Fibroblast of mammary gland (primary cell): Measurements from ENCODE around the gene MFRP.

ENCODE experiments used
- DNase-seq: peaks from one replicate; pipeline ENCODE4 v3.0.0-alpha.2; 2010; ENCODE audit warnings: low read depth
- H3K4me3 ChIP-seq: 2 replicates; pipeline ENCODE4 v1.5.1; 2011; ENCODE audit warnings: low read depth, mild to moderate bottlenecking, low read length, moderate library complexity; ENCODE audit not compliant: control insufficient read depth
- TF ChIP-seq, protein P1 (sequence below): conservative IDR thresholded peaks from 2 replicates; pipeline ENCODE4 v1.5.1; 2011; ENCODE audit warnings: low read depth, low read length, inconsistent platforms; ENCODE audit not compliant: control insufficient read depth, insufficient read depth

MFRP gene

DNA sequence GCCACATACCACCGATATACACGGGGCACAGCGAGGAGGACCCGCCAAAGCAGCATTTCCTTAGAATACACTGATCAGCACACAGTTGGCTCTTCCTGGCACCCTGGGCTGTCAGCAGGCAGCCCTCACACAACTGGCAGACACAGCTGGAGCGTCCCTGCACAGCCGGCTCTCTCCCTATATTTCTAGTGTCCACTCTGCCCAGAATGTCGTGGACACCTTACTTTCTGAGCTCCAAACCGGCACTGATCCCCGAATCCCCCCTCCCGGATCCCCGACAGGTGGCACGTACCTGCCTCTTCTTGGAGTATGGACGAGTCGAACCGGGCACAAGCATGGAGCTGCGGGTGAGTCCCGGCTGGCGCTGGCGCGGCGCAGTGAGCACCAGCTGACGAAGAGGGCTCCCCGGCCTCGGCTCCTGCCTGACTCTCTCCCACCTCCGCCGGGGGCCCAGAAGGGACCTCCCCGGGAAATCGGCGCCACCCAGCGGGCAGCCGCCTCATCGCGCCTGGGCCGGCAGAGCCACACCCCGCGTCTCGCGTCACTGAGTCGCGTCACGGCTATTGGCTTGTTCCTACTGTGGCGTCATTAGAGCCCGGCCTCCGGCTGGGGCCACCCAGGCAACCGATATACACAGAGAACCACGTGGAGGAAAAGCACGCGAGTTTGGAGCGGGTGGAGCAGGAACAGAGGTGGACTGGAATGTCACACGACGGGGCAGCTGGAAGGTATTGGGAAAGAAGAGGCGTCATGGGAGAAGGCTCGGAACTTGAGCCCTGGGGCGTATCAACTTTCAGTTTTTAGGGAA is 34.9 kb upstream of the MFRP start, which contains the start of gene USP2:
TSS of gene USP2 (minus strand) at position 510 of the 808 bp plus-strand sequence. CDS start 8,210 bp downstream, outside the sequence.
- peak; percentile 95 for DNase-seq
- peak within 1 kb of the TSS; percentile 50 for H3K4me3 ChIP-seq
- TF ChIP-seq, protein P1, sequence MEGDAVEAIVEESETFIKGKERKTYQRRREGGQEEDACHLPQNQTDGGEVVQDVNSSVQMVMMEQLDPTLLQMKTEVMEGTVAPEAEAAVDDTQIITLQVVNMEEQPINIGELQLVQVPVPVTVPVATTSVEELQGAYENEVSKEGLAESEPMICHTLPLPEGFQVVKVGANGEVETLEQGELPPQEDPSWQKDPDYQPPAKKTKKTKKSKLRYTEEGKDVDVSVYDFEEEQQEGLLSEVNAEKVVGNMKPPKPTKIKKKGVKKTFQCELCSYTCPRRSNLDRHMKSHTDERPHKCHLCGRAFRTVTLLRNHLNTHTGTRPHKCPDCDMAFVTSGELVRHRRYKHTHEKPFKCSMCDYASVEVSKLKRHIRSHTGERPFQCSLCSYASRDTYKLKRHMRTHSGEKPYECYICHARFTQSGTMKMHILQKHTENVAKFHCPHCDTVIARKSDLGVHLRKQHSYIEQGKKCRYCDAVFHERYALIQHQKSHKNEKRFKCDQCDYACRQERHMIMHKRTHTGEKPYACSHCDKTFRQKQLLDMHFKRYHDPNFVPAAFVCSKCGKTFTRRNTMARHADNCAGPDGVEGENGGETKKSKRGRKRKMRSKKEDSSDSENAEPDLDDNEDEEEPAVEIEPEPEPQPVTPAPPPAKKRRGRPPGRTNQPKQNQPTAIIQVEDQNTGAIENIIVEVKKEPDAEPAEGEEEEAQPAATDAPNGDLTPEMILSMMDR = peak; percentile 50

DNA sequence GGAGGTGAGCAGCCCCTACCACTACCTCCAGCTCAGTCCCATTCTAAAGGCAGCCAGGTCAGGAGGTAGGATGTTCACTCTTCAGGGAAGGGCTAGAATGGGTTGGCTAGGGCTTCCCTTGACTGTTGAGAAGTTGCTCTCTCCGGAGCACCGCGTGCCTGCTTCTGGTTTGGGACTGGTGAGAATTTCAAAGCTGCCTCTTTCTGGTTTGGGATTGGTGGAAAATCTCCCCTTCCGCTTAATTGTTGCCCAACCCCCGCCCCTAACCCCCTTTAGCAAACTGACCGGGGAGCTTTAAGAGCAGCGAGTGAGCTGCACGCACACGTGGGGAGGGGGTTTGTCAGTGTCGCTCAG is 34.3 kb upstream of the MFRP start:
- TF ChIP-seq, protein P1 = no peak
- H3K4me3 ChIP-seq = peak overlapping the region; percentile 46

DNA sequence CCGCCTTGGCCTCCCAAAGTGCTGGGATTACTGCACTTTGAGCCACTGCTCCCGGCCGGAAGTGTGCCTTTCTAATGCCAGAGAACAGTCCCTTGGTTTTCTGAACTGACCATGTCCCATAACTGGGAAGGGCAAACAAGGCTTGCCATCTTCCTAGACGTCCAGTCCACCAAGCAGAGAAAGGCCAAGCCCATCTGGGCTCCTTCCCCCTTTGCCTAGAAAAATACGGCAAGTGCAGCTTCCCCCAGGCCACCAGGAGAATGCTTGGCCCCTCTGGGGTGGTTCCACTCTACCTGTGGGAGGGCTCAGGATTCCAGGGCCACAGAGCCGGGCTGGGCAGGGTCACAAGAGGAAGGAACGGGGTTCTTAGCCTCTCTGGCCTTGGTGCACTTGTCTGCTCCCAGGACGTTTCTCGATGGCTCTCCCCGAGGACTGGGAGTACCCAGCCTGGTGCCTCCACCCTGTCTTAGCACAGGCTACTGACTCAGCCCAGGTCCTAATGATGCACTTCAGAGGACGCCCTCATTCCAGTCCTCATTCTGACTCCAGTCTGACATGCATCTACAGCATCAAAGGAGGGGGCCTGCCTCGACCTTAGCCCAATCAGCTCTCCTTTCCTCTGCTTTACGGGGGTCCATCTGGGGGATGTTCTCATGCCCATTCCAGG is 33.8 kb upstream of the MFRP start:
- no peak overlapping the region for H3K4me3 ChIP-seq
- DNase-seq = no peak
- TF ChIP-seq, protein P1 = no peak

More for the DNA sequence above, 34.3 kb upstream of the MFRP start:
- no peak for DNase-seq

DNA sequence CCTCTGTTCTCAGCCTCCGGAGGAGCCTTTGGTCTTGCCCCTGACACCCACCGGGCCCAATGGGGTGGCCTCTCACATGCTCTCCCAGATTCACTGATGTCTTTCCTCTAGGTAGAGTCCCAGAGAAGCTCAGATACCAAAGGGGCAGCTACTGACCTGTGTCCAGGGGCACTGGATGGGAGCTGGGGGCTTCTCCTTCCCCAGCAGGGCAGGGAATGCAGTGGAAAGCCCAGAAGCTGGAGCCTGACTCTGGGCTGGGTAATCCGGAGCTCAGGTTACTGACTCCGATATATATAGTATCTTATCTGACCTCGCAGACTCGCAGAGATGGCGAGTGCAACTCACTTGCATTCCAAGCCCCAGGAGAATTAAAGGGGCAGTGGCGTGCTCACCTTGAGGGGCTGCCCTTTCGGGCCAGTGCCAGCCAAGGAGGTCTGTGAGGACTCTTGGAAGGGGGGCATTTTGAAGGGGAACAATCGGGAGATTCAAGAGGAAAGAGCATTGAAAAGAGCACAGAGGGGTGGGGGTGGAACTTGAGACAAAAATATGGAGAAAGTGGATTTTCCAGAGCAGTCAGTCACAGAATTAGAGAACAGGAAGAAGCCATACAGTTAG is 32.5 kb upstream of the MFRP start:
- TF ChIP-seq, protein P1 = no peak
- DNase-seq = no peak
- H3K4me3 ChIP-seq = no peak overlapping the region

DNA sequence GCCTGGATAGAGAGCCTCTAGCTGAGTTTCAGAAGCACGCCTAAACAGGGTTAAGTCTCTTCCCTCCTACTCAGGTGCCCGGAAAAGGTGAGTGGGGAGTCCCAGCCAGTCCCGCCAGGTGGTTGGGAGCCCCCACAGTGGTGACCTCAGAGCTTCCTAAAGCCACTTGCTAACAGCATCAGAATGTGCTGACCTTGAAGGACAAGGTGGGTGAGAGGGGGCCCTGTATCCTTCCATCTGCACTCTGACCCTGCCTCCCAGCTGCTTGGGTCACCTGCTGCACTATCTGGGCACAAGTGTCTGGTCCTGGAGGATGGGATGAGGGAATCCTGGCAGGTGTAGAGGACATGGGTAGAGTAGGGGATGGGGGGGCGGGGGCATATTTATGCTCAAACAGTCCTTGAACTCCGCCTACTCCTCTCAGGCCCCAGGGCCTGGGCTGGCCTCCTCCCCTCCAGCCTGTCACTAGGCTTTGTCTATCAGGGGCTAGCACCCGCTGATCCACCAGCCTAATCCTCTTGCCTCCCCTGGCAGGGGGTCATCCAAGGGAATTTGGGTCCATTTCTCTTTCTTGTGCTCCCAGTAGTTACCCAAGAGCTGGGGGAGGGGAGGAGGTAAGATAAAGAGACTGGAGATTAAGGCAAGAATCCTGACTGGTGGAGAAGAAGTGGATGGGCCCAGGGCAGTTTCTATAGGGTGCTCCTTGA is 31.6 kb upstream of the MFRP start:
- H3K4me3 ChIP-seq = no peak overlapping the region

More for the DNA sequence above, 31.6 kb upstream of the MFRP start:
- TF ChIP-seq, protein P1 = no peak
- DNase-seq = no peak
